Measurements from ENCODE around the gene MCRIP2.

The MCRIP2 gene

GRCh38 chr16:633336-634050, 8.1 kb upstream of the MCRIP2 start:
- no peak for DNase-seq

GRCh38 chr16:634051-634670, 7.5 kb upstream of the MCRIP2 start:
- DNase-seq = no peak

GRCh38 chr16:634996-635395, 6.6 kb upstream of the MCRIP2 start:
- DNase-seq = no peak

GRCh38 chr16:635573-636205, 5.9 kb upstream of the MCRIP2 start:
- no peak for DNase-seq

- peak; percentile 84 for DNase-seq
These were observed 5.2 kb upstream of the MCRIP2 start, which contains the start of gene METTL26 for GRCh38 chr16:636206-637080. Gene METTL26 (minus strand): TSS chr16:636305. CDS start chr16:636290, 15 bp downstream.

GRCh38 chr16:637081-638018, 4.3 kb upstream of the MCRIP2 start:
- no peak for DNase-seq

- no peak for DNase-seq
These were observed 3.5 kb upstream of the MCRIP2 start for GRCh38 chr16:638034-638543.

GRCh38 chr16:638836-639235, 2.8 kb upstream of the MCRIP2 start:
- no peak for DNase-seq

GRCh38 chr16:640614-641013, 1.0 kb upstream of the MCRIP2 start:
- no peak for DNase-seq

GRCh38 chr16:642189-643049, 791 bp downstream of the MCRIP2 start:
- no peak for DNase-seq

GRCh38 chr16:643050-643368, 1.4 kb downstream of the MCRIP2 start:
- DNase-seq = no peak

- DNase-seq = no peak
These were observed 2.9 kb downstream of the MCRIP2 start for GRCh38 chr16:644556-644955.

- no peak for DNase-seq
These were observed 4.4 kb downstream of the MCRIP2 start for GRCh38 chr16:645852-646678.

GRCh38 chr16:646679-647172, 5.1 kb downstream of the MCRIP2 start:
- no peak for DNase-seq

- DNase-seq = no peak
These were observed 5.7 kb downstream of the MCRIP2 start for GRCh38 chr16:647173-647902.

- peak; percentile 17 for DNase-seq
These were observed 6.6 kb downstream of the MCRIP2 start for GRCh38 chr16:648071-648780.

GRCh38 chr16:648781-649589, 7.4 kb downstream of the MCRIP2 start, which contains the start of gene WDR90:
Gene WDR90 (plus strand): TSS chr16:649365. CDS start chr16:649417, 52 bp downstream.
- DNase-seq = peak; percentile 75

Data from DMS79 (cell line).